MCF 10A (cell line): ENCODE data around the gene PIGBOS1. TPM values are rescaled to one million over a fixed set of nuclear protein-coding genes. Genes with fewer than 3 reads are reported as not detected.
"Not testable (repeated sequence)": the region's sequence is repeated elsewhere in the genome, so short reads cannot be mapped to it uniquely, and the experiment has no call there.

ENCODE experiments used
- BruUV-seq: library from RNA; stranded (reverse); fragments of 400-500 nt; replicated peaks from 2 replicates; lab custom pipeline; 2021; lab: Mats Ljungman, UMichigan
- CTCF ChIA-PET: fragments of 300-600 bp; sonication (Branson Sonifier 250); formaldehyde crosslinking; extraction: SDS; loops from one replicate; lab custom pipeline; 2021; ENCODE audit warnings: antibody characterized with exemption, inconsistent platforms; lab: Yijun Ruan, JAX
- POLR2A ChIA-PET: fragments of 300-600, 350-650 bp; sonication (Branson Sonifier 250); formaldehyde crosslinking; extraction: SDS; loops from one replicate; lab custom pipeline; 2020; ENCODE audit warnings: antibody characterized with exemption, inconsistent platforms; lab: Yijun Ruan, JAX
- DNase-seq: peaks from one replicate; pipeline ENCODE4 v3.0.0-alpha.2; 2018; ENCODE audit not compliant: unreplicated experiment
- H3K27ac Mint-ChIP-seq: one replicate; pipeline ENCODE4 v1.8.0; 2022; ENCODE audit warnings: mild to moderate bottlenecking, low read depth, mixed read lengths; ENCODE audit not compliant: unreplicated experiment
- H3K27me3 Mint-ChIP-seq: one replicate; pipeline ENCODE4 v1.8.0; 2022; ENCODE audit warnings: mixed read lengths; ENCODE audit not compliant: insufficient read depth, unreplicated experiment
- H3K36me3 Mint-ChIP-seq: one replicate; pipeline ENCODE4 v1.8.0; 2022; ENCODE audit warnings: mild to moderate bottlenecking, moderate library complexity, mixed read lengths; ENCODE audit not compliant: insufficient read depth, unreplicated experiment
- H3K4me1 Mint-ChIP-seq: one replicate; pipeline ENCODE4 v1.8.0; 2022; ENCODE audit warnings: mixed read lengths; ENCODE audit not compliant: insufficient read depth, unreplicated experiment
- H3K4me3 Mint-ChIP-seq: one replicate; pipeline ENCODE4 v1.8.0; 2022; ENCODE audit warnings: mild to moderate bottlenecking, moderate library complexity, mixed read lengths; ENCODE audit not compliant: unreplicated experiment
- H3K9me3 Mint-ChIP-seq: one replicate; pipeline ENCODE4 v1.8.0; 2022; ENCODE audit warnings: mixed read lengths; ENCODE audit not compliant: unreplicated experiment
- CTCF ChIP-seq: fragments of 200-600 bp; IDR thresholded peaks from one replicate; pipeline ENCODE4 v1.8.0; 2022; ENCODE audit warnings: antibody characterized with exemption, mild to moderate bottlenecking; ENCODE audit not compliant: unreplicated experiment
- intact Hi-C: fragments of 100-400 bp; cut with micrococcal nuclease; formaldehyde crosslinking; loops from 2 replicates; pipeline ENCODE4 v1.14.1; 2022
- total RNA-seq: library from RNA; stranded (reverse); gene quantifications from 2 replicates; pipeline ENCODE4 v1.2.3, GENCODE V29; 2022

Gene PIGBOS1
- total RNA-seq, 1 experiment from 2014 or later: 13.9 TPM

- Mint-ChIP-seq H3K36me3 (peaks cover 4% of the 10 kb centered on the region), H3K9me3 (no peaks in the 10 kb centered on the region), H3K4me1 (peaks cover 32% of the 10 kb centered on the region), H3K27ac (peak overlapping the region; percentile 40), H3K27me3 (no peaks in the 10 kb centered on the region), H3K4me3 (no peak overlapping the region)
- CTCF ChIA-PET: interaction anchor here (0.6 to 1.2 kb wide), 7 partner anchors 9 to 70 kb away, joined by 3 to 4 read pairs (median 3); no protein-coding TSS in a partner anchor
- POLR2A ChIA-PET: interaction anchor here (0.6 to 1.4 kb wide), 6 partner anchors 29 to 61 kb away, joined by 3 to 8 read pairs (median 3); no protein-coding TSS in a partner anchor
- intact Hi-C loops: loop anchor here (1.0 kb wide), 1 partner anchor 61 kb away; no protein-coding TSS in a partner anchor
- DNase-seq: peak; percentile 72
- BruUV-seq: no TSS peak
- TF ChIP-seq CTCF: no peak
Measured at GRCh38 chr15:55282284-55282833, 36.6 kb downstream of the PIGBOS1 start.

DNA sequence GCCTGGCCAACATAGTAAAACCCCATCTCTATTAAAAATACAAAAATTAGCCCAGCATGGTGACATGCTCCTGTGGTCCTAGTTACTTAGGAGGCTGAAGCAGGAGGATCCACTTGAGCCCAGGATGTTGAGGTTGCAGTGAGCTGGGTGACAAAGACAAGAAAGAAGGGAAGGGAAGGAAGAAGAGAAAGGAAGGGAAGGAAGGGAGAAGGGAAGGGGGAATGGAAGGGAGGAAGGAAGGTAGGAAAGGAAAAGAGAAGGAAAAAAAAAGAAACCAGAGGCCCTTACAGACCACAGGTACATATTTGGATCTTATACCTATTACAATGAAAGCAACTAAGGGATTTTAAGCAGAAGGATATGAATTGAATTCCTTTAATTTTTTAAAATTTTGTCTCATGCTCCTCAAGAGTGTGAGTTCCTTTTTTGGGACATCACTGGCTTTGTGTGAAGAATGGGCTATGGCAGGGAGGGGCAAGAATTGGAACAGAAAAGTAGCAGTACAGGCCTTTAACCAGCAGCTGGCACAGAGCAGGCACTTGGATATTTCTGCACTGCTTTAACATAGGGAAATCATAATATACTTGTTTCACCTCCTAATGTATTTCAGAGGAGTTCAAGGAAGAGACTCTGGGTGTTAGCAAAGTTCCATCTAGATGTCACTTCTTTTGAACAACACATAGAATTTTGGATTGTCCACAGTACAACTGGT, 37.2 kb downstream of the PIGBOS1 start:
- POLR2A ChIA-PET: interaction anchor here (0.6 to 5.2 kb wide), 8 partner anchors 28 to 244 kb away, joined by 3 to 34 read pairs (median 3); no protein-coding TSS in a partner anchor
- BruUV-seq: no TSS peak
- CTCF ChIA-PET: interaction anchor here (0.6 to 1.2 kb wide), 8 partner anchors 9 to 77 kb away, joined by 3 to 4 read pairs (median 3); no protein-coding TSS in a partner anchor
- DNase-seq: peak; percentile 0
- Mint-ChIP-seq H3K27me3 (no peaks in the 10 kb centered on the region), H3K27ac (peak overlapping the region; percentile 40), H3K4me1 (peaks cover 27% of the 10 kb centered on the region), H3K36me3 (peaks cover 4% of the 10 kb centered on the region), H3K9me3 (no peaks in the 10 kb centered on the region), H3K4me3 (no peak overlapping the region)
- intact Hi-C loops: loop anchor here (1.0 kb wide), 1 partner anchor 60 kb away; no protein-coding TSS in a partner anchor
- no peak for TF ChIP-seq CTCF

GRCh38 chr15:55280589-55280988, 38.3 kb downstream of the PIGBOS1 start:
- H3K4me3 Mint-ChIP-seq, BruUV-seq, H3K36me3 Mint-ChIP-seq, H3K27me3 Mint-ChIP-seq, DNase-seq, intact Hi-C loops, H3K9me3 Mint-ChIP-seq: not testable (repeated sequence)
- POLR2A ChIA-PET: interaction anchor here (5.2 kb wide), 1 partner anchor 29 kb away, joined by 34 read pairs; no protein-coding TSS in a partner anchor
- peak overlapping the region; percentile 69 for H3K27ac Mint-ChIP-seq
- CTCF ChIA-PET: interaction anchor here (1.0 kb wide), 1 partner anchor 35 kb away, joined by 3 read pairs; no protein-coding TSS in a partner anchor
- peaks cover 27% of the 10 kb centered on the region for H3K4me1 Mint-ChIP-seq

- peaks cover 27% of the 10 kb centered on the region for H3K4me1 Mint-ChIP-seq
- H3K36me3 Mint-ChIP-seq: peaks cover 9% of the 10 kb centered on the region
- ChIA-PET POLR2A (interaction anchor here (0.6 to 5.2 kb wide), 4 partner anchors 19 to 1328 kb away, joined by 3 to 34 read pairs (median 4); partner anchors contain the start of gene RSL24D1), CTCF (no interaction called here)
- TF ChIP-seq CTCF: no peak
- H3K4me3 Mint-ChIP-seq: no peak overlapping the region
- H3K27ac Mint-ChIP-seq: peak overlapping the region; percentile 69
- intact Hi-C loops: no loop called here
- BruUV-seq: no TSS peak
- H3K27me3 Mint-ChIP-seq: no peaks in the 10 kb centered on the region
- H3K9me3 Mint-ChIP-seq: no peaks in the 10 kb centered on the region
- peak; percentile 87 for DNase-seq
Measured at GRCh38 chr15:55279746-55280351, 39.1 kb downstream of the PIGBOS1 start.
